ENCODE results near the gene GABRA6.
"Not testable (repeated sequence)": the region's sequence is repeated elsewhere in the genome, so short reads cannot be mapped to it uniquely, and the experiment has no call there.

Gene GABRA6

DNA sequence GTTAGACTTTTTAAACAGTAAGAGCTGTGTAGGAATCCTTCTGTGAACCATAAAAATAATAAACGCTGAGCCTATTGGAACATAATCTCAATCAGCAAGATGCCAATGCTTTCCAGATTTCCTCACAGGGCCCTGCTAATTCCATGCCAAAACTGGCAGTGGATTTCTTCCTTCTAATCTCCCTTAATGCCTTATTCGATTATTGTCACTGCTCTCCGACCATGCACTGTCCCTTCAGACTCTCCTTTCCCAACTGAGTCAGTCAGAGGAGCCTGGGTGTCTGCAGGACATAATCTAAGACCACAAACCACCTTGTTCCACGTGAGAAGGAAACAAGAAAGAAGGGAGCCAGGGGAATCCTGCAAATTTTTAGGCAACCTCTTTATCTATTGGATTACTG is at the start of gene GABRA6:
Gene GABRA6, plus strand, starts transcription at position 261 of the 400 bp plus-strand sequence. CDS start 269 bp downstream, outside the sequence.
- intact Hi-C loops (cut with DNase I) = no loop called here
- no peak for DNase-seq

DNA sequence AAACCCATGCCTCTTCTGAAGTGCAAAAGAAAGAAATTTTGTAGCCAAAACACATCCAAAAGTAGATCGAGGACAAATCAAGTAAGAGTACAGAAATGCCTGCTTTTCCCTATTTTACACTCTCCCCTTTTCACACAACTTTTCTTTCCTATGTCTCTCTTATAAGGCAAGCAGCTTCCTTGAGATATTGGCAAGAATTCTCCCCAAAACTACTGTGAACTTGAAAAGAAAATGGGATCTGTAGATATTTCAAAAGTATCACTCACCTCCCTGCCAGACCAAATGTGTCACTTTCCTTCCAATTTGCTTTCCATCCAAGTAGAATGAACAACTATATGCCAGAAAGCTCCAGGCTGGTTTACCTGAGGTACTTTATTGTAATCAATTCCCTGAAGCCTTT is 47.9 kb upstream of the GABRA6 start:
- no peak for DNase-seq
- intact Hi-C loops (cut with DNase I) = no loop called here

GRCh38 chr5:161641444-161641843 is 44.1 kb upstream of the GABRA6 start:
- intact Hi-C loops (cut with DNase I) = no loop called here
- no peak for DNase-seq

- DNase-seq = no peak
- intact Hi-C loops (cut with DNase I) = no loop called here
Measured at GRCh38 chr5:161645264-161645663, 40.3 kb upstream of the GABRA6 start.

DNA sequence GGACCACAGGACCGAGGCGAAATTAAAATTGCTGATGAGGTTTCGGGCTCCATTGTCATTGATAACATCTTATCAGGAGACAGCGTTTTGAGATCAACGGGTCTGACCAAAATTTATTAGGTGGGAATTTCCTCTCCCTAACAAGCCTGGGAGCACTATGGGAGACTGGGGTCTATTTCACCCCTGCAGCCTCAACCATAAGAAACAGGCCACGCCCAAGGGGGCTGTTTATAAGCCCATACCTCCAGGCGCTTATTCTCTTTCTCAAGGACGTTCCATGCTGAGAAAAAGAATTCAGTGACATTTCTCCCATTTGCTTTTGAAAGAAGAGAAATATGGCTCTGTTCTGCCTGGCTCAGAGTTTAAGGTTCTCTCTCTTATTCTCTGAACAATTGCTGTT is 33.6 kb upstream of the GABRA6 start:
- DNase-seq; intact Hi-C loops (cut with DNase I): not testable (repeated sequence)

DNA sequence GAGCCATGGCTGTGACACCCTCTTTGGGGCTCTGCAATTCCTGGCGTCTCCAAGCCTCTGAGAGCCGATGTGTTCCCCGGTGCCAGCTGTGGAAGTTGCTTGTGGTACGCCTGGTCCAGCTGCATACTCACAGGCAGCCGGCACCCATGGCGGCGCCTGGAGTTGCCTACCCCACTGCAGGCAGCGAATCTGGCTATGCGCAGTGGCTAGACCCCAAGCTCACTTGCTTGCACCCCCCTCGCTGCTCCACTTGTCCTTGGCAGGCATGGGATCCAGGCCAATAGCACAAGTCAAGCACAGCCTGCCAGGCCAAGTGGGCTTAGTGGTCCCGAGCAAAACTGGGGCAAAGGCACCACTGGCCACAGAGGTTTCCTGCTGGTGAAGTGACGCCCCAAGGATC is 24.7 kb upstream of the GABRA6 start:
- no peak for DNase-seq
- intact Hi-C loops (cut with DNase I) = no loop called here

DNA sequence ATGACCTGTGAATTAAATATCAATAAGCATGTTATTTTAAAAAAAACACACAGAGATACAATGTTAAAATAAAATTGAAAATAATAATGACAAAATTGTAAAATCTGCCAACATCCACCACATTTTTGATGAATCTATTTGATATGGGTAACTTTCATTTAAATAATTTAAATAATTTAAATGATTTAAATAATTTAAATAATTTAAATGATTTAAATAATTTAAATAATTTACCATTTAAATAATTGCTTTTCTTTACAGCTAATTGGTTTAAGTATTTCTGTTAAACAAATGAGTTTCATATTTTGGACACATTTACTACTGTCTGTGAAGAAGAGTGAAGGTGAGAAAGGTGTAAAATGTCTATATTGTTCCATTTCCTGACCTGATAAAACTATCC is 22.1 kb upstream of the GABRA6 start:
- intact Hi-C loops (cut with DNase I) = no loop called here

DNA sequence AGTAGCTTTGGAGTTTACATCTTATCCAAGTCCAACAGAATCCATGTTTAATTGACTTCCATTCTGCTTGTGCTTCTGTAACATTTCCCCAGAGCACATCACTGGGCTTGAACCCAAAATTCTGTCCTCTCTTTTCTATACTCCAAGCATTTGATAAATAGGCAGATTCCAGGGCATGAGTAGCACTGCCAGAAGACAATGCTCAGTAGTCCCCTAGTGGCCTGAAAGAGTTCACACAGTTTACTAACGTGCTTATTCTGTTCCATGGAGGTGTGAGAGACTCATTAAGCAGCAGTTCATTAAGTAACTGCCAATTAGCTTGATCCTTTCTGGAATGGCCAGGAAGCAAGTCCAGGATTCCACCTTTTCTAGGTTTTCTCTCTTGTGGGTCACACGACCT is 9.4 kb upstream of the GABRA6 start:
- intact Hi-C loops (cut with DNase I) = no loop called here
- DNase-seq = no peak

More for the DNA sequence above, 22.1 kb upstream of the GABRA6 start:
- no peak for DNase-seq

DNA sequence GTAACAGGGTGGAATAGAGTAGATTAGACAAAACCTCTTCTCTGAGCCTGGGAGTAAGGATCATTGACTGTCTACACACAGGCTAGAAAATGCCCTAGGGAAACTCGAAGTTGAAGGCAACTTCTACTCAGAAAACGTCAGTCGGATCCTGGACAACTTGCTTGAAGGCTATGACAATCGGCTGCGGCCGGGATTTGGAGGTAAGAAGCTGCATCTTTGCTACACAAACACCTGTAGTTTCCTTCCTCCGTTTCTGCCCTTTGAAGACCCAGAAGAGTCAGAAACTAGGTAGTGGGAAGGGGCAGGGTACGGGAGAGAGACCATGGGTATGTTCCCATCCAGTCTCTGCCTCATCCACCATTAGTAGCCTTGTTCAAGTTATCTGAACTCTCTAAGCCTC is 628 bp downstream of the GABRA6 start:
- intact Hi-C loops (cut with DNase I) = no loop called here
- DNase-seq = no peak

- DNase-seq = no peak
Measured at GRCh38 chr5:161686881-161687280, 1.4 kb downstream of the GABRA6 start.

GRCh38 chr5:161687316-161687715 is 1.8 kb downstream of the GABRA6 start:
- intact Hi-C loops (cut with DNase I) = no loop called here
- DNase-seq = no peak

More at GRCh38 chr5:161686881-161687280, 1.4 kb downstream of the GABRA6 start:
- intact Hi-C loops (cut with DNase I) = no loop called here

DNA sequence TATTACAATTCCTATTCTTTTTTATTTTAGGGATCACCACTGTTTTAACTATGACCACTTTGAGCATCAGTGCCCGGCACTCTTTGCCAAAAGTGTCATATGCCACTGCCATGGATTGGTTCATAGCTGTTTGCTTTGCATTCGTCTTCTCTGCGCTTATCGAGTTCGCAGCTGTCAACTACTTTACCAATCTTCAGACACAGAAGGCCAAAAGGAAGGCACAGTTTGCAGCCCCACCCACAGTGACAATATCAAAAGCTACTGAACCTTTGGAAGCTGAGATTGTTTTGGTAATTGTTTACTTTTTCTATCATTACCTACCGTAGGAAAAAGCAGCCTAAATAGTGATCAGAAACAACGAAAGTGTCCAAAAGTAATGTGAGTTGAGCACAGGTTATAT is 6.4 kb downstream of the GABRA6 start:
- intact Hi-C loops (cut with DNase I) = no loop called here
- DNase-seq = no peak

DNA sequence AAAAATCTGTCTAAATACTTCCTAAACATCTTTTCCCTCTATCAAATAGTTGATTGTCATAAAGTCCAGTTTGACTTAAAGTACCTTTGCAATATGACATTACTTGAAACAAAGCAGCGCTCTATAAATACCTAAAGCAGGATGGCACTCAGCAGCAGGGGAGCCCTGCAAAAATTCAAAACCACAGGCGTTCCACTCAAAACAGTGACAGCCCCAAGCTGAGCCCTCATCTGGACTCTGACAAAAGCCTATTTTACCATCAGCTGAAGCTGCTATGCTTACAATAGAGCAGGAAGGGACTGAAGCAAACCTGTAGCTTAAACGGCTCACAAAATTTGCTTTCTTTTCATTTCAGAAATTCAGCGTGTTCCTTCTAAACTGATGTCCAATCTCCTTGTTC is 11.5 kb downstream of the GABRA6 start:
- intact Hi-C loops (cut with DNase I) = no loop called here
- DNase-seq = no peak

DNA sequence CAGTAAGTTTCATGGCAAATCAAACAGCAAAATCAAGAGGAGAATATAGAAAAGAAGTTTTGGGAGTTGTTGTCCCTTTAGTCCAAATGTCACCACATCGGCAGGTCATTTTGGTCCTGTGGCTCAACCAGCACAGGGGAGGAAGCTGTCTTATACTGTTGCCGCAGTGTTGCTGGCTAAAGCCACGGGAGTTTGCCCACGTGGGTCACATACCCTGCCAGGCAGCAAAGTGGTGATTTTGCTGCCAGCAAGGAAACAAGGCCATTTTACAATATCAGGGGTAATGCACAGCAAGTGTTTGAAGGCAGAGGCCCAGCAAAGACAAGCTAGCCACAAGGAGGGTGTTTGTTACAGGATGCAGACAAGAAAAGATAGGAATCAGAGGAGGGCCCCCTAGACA is 14.5 kb downstream of the GABRA6 start:
- DNase-seq = peak in 1 of 42 donors; percentile 24
- intact Hi-C loops (cut with DNase I) = no loop called here

DNA sequence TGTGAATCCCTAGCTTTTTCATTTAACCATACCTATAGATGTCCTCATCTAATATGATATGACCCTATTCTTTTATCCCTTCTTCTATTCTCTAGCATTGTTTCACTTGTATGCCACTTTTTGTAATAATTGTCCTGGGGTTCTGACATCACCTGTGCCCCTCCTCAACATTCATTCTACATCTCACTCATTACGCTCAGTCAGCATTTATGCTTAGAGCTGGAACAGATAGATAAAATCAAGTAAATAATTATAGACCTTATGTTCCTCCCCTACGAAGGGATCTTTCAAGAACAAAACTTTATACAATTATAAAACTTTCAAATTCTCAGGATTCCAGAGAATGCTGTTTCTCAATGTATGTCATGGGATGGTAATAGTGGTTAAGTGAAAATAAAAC is 18.0 kb downstream of the GABRA6 start:
- intact Hi-C loops (cut with DNase I) = no loop called here
- DNase-seq = no peak

- no peak for DNase-seq
- intact Hi-C loops (cut with DNase I) = no loop called here
Measured at GRCh38 chr5:161707382-161707781, 21.9 kb downstream of the GABRA6 start.

- intact Hi-C loops (cut with DNase I) = no loop called here
- no peak for DNase-seq
Measured at GRCh38 chr5:161709239-161709638, 23.7 kb downstream of the GABRA6 start.

DNA sequence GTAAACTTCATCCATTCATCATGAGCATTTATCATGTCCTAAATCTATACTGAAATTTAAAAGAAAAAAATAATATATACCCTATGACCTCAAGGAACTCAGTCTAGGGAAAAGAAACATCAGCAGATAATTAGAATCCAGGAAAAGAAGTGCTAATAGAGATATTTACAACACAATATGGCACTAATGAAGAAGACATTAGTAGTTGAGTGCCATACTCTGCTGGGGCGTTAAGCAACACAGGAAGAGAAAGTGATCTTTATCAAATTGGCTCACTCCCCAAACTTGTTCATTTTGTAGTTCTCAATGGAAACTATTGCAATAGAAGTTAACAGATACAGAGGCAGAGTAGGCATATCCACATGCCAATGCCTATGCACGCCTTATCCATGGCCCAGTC is 27.5 kb downstream of the GABRA6 start:
- intact Hi-C loops (cut with DNase I) = no loop called here
- DNase-seq = no peak

- DNase-seq = no peak
- intact Hi-C loops (cut with DNase I) = no loop called here
Measured at GRCh38 chr5:161719157-161719556, 33.6 kb downstream of the GABRA6 start.

DNA sequence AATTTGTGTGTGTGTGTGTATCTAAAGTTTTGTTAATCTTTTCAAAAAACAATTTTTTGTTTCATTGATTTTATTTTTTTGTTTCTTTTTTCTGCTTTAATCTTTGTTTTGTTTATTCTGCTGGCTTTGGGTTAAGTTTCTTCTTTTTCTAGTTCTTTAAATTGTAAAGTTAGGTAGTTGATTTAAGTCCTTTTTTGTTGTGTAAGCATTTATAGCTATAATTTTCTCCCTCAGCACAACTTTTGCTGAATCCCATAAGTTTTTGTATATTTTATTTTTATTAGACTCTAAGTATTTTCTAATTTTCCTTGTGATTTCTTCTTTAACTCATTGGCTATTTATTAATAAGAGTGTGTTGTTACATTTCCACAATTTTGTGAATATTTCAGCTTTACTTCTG is 34.9 kb downstream of the GABRA6 start:
- DNase-seq = no peak
- intact Hi-C loops (cut with DNase I) = no loop called here

GRCh38 chr5:161734741-161735140 is 49.2 kb downstream of the GABRA6 start:
- intact Hi-C loops (cut with DNase I) = no loop called here
- DNase-seq = no peak

GRCh38 chr5:161740433-161740832 is 54.9 kb downstream of the GABRA6 start:
- DNase-seq = no peak
- intact Hi-C loops (cut with DNase I) = no loop called here

All from head of caudate nucleus (tissue), 42 donors.